Mesenchymal stem cell (in vitro differentiated cells and primary cell): ENCODE measurements around the gene NUBPL. TPM values are rescaled to one million over a fixed set of nuclear protein-coding genes. Genes with fewer than 3 reads are reported as not detected.
A peak's percentile ranks its signal among the peaks of the same experiment; 100 is the strongest.

ENCODE experiments used
- DNase-seq: peaks from one replicate; pipeline ENCODE4 v3.0.0-alpha.2; 2013
- H2AFZ ChIP-seq: one replicate; pipeline ENCODE4 v1.6.1; 2013; ENCODE audit warnings: low read depth, mild to moderate bottlenecking, control low read depth, inconsistent platforms, low read length, moderate library complexity
- H2AK5ac ChIP-seq: 2 replicates; pipeline ENCODE4 v1.6.1; 2013; ENCODE audit warnings: low read length, moderate library complexity, mild to moderate bottlenecking, inconsistent platforms; ENCODE audit not compliant: severe bottlenecking
- H2BK120ac ChIP-seq: one replicate; pipeline ENCODE4 v1.6.1; 2013; ENCODE audit warnings: low read depth, mild to moderate bottlenecking, inconsistent platforms, low read length, moderate library complexity
- H2BK12ac ChIP-seq, 2 experiments: one replicate each; pipeline ENCODE4 v1.6.1; 2013; ENCODE audit warnings: inconsistent platforms in 2 of 2, low read length in 2 of 2, mild to moderate bottlenecking in 2 of 2, moderate library complexity in 2 of 2, control low read depth in 1 of 2
- H2BK15ac ChIP-seq: one replicate; pipeline ENCODE4 v1.6.1; 2013; ENCODE audit warnings: mild to moderate bottlenecking, low read depth, inconsistent platforms; ENCODE audit not compliant: poor library complexity, severe bottlenecking
- H2BK5ac ChIP-seq: 2 replicates; pipeline ENCODE4 v1.6.1; 2013; ENCODE audit warnings: low read depth, mild to moderate bottlenecking, low read length, control low read depth, inconsistent platforms; ENCODE audit not compliant: poor library complexity, severe bottlenecking
- H3K14ac ChIP-seq, 2 experiments: one replicate each; pipeline ENCODE4 v1.6.1; 2013; ENCODE audit warnings: inconsistent platforms in 2 of 2, low read length in 2 of 2, control low read depth in 1 of 2, mild to moderate bottlenecking in 1 of 2, moderate library complexity in 1 of 2
- H3K18ac ChIP-seq, 2 experiments: one replicate each; pipeline ENCODE4 v1.6.1; 2013; ENCODE audit warnings: inconsistent platforms in 2 of 2, low read length in 2 of 2, control low read depth in 1 of 2, low read depth in 1 of 2, mild to moderate bottlenecking in 1 of 2
- H3K23ac ChIP-seq, 2 experiments: one replicate each; pipeline ENCODE4 v1.6.1; 2013; ENCODE audit warnings: inconsistent platforms in 2 of 2, low read length in 2 of 2, mild to moderate bottlenecking in 2 of 2, moderate library complexity in 2 of 2, control low read depth in 1 of 2
- H3K27ac ChIP-seq: 2 replicates; pipeline ENCODE4 v1.5.1; 2013; ENCODE audit warnings: mild to moderate bottlenecking, moderate library complexity, low read length, control low read depth, inconsistent platforms; ENCODE audit not compliant: poor library complexity, severe bottlenecking
- H3K27me3 ChIP-seq, 2 experiments: 2 replicates each; pipeline versions ENCODE4 v1.6.1 to v1.7.0; 2013; ENCODE audit warnings: low read length in 2 of 2, mild to moderate bottlenecking in 2 of 2, moderate library complexity in 2 of 2, control low read depth in 1 of 2, inconsistent platforms in 1 of 2; ENCODE audit not compliant: control insufficient read depth in 1 of 2, insufficient read depth in 1 of 2
- H3K36me3 ChIP-seq, 2 experiments: 2 replicates each; pipeline versions ENCODE4 v1.6.1 to v1.7.0; 2013; ENCODE audit warnings: low read length in 2 of 2, control low read depth in 1 of 2, inconsistent platforms in 1 of 2, low read depth in 1 of 2, mild to moderate bottlenecking in 1 of 2; ENCODE audit not compliant: insufficient read depth in 2 of 2, control insufficient read depth in 1 of 2
- H3K4ac ChIP-seq, 2 experiments: one replicate each; pipeline ENCODE4 v1.6.1; 2013; ENCODE audit warnings: inconsistent platforms in 2 of 2, low read length in 2 of 2, mild to moderate bottlenecking in 2 of 2, moderate library complexity in 2 of 2, control low read depth in 1 of 2, low read depth in 1 of 2
- H3K4me1 ChIP-seq: 2 replicates; pipeline ENCODE4 v1.6.1; 2013; ENCODE audit warnings: low read depth, low read length, control low read depth; ENCODE audit not compliant: control insufficient read depth, insufficient read depth
- H3K4me2 ChIP-seq: 2 replicates; pipeline ENCODE4 v1.6.1; 2013; ENCODE audit warnings: low read length, mild to moderate bottlenecking, inconsistent platforms; ENCODE audit not compliant: poor library complexity, severe bottlenecking
- H3K4me3 ChIP-seq, 2 experiments: 2 replicates each; pipeline versions ENCODE4 v1.5.1 to v1.7.0; 2013; ENCODE audit warnings: low read length in 2 of 2, mild to moderate bottlenecking in 2 of 2, control low read depth in 1 of 2, low read depth in 1 of 2; ENCODE audit not compliant: insufficient read depth in 1 of 2
- H3K79me1 ChIP-seq: replicated peaks from 2 replicates; pipeline ENCODE4 v1.6.1; 2013; ENCODE audit warnings: mild to moderate bottlenecking, control low read depth, low read length, inconsistent platforms; ENCODE audit not compliant: poor library complexity, severe bottlenecking
- H3K9ac ChIP-seq: 2 replicates; pipeline ENCODE4 v1.7.0; 2013; ENCODE audit warnings: mild to moderate bottlenecking, low read length, moderate library complexity
- H3K9me3 ChIP-seq: 2 replicates; pipeline ENCODE4 v1.7.0; 2013; ENCODE audit warnings: mild to moderate bottlenecking, low read length; ENCODE audit not compliant: control insufficient read depth
- H4K8ac ChIP-seq: one replicate; pipeline ENCODE4 v1.6.1; 2013; ENCODE audit warnings: inconsistent platforms, mild to moderate bottlenecking, low read length, moderate library complexity
- H4K91ac ChIP-seq: one replicate; pipeline ENCODE4 v1.6.1; 2013; ENCODE audit warnings: mild to moderate bottlenecking, low read length, inconsistent platforms
- WGBS: methylation state at CpG from one replicate; pipeline ENCODE4 v1.1.7; 2013; ENCODE audit warnings: mixed read lengths; 5-methylcytosine and 5-hydroxymethylcytosine counted together
- polyA plus RNA-seq, 2 experiments: library from polyadenylated mRNA; stranded (reverse); fragments of 200-250 nt; gene quantifications; one replicate each; pipeline ENCODE4 v1.2.3, GENCODE V29; 2013

NUBPL gene
- 8.6 TPM for polyA plus RNA-seq (2013, experiment 1 of 2)
- 8.8 TPM for polyA plus RNA-seq (2013, experiment 2 of 2)

- Histone ChIP-seq H2AK5ac (no peak within 1 kb of the TSS), H3K4me2 (peak within 1 kb of the TSS; percentile 91), H3K36me3 (no peaks in the 10 kb centered on the region), H3K9ac (peak within 1 kb of the TSS; percentile 98), H2BK15ac (peak within 1 kb of the TSS; percentile 89), H2AFZ (peak within 1 kb of the TSS; percentile 99), H3K23ac (peak within 1 kb of the TSS; percentile 46 to 51), H3K9me3 (no peaks in the 10 kb centered on the region), H3K4me3 (peak within 1 kb of the TSS; percentile 91 to 98), H3K27ac (peak within 1 kb of the TSS; percentile 33), H4K91ac (peak within 1 kb of the TSS; percentile 77), H2BK5ac (no peak within 1 kb of the TSS), H3K79me1 (peaks cover 2% of the 10 kb centered on the region), H3K14ac (peak within 1 kb of the TSS in 1 of 2 experiments; percentile 73), H4K8ac (peak within 1 kb of the TSS; percentile 98), H2BK120ac (peak within 1 kb of the TSS; percentile 49), H3K18ac (peak within 1 kb of the TSS; percentile 98), H3K4me1 (no peaks in the 10 kb centered on the region), H3K4ac (peak within 1 kb of the TSS; percentile 64 to 96), H2BK12ac (peak within 1 kb of the TSS in 1 of 2 experiments; percentile 29), H3K27me3 (peaks cover 0 to 4% of the 10 kb centered on the region in 2 experiments)
- peak; percentile 96 for DNase-seq
- WGBS, result 3% methylated on average over 33 of the region's 34 CpGs
Observed at GRCh38 chr14:31561155-31561846, at the start of gene NUBPL. Gene NUBPL (plus strand): TSS chr14:31561404. CDS start chr14:31561440, 36 bp downstream.

GRCh38 chr14:31527087-31527486 lies 34.1 kb upstream of the NUBPL start:
- Histone ChIP-seq H3K4me2 (no peak overlapping the region), H3K4me3 (no peak overlapping the region), H2BK5ac (no peak overlapping the region), H3K27ac (no peak overlapping the region), H3K18ac (no peak overlapping the region), H3K9ac (no peak overlapping the region), H4K8ac (no peak overlapping the region), H3K9me3 (no peaks in the 10 kb centered on the region), H3K4ac (no peak overlapping the region), H3K27me3 (no peaks in the 10 kb centered on the region), H4K91ac (no peak overlapping the region), H3K79me1 (no peaks in the 10 kb centered on the region), H2BK12ac (no peak overlapping the region), H3K14ac (no peak overlapping the region), H3K23ac (no peak overlapping the region), H3K36me3 (no peaks in the 10 kb centered on the region), H2AK5ac (no peak overlapping the region), H2AFZ (no peak overlapping the region), H2BK15ac (no peak overlapping the region), H2BK120ac (no peak overlapping the region), H3K4me1 (no peaks in the 10 kb centered on the region)
- WGBS, result 93% methylated on average over 33 of the region's 33 CpGs
- no peak for DNase-seq

- H3K4me1 ChIP-seq, result no peaks in the 10 kb centered on the region
- no peaks in the 10 kb centered on the region for H3K9me3 ChIP-seq
- 100% methylated on average over 1 of the region's 8 CpGs for WGBS
- no peak overlapping the region for H3K4me3 ChIP-seq
- H3K27ac ChIP-seq, result no peak overlapping the region
- H2BK5ac ChIP-seq, result no peak overlapping the region
- no peaks in the 10 kb centered on the region for H3K36me3 ChIP-seq
- no peaks in the 10 kb centered on the region for H3K79me1 ChIP-seq
- no peak overlapping the region for H3K18ac ChIP-seq
- no peak overlapping the region for H3K4ac ChIP-seq
- no peak overlapping the region for H3K14ac ChIP-seq
- DNase-seq, result no peak
- no peak overlapping the region for H4K8ac ChIP-seq
- H2BK12ac ChIP-seq, result no peak overlapping the region
- no peak overlapping the region for H2AK5ac ChIP-seq
- no peak overlapping the region for H3K23ac ChIP-seq
- no peak overlapping the region for H4K91ac ChIP-seq
- H3K4me2 ChIP-seq, result no peak overlapping the region
- no peak overlapping the region for H2BK120ac ChIP-seq
- no peak overlapping the region for H3K9ac ChIP-seq
- H3K27me3 ChIP-seq, result no peaks in the 10 kb centered on the region
- H2AFZ ChIP-seq, result no peak overlapping the region
- H2BK15ac ChIP-seq, result no peak overlapping the region
Observed at GRCh38 chr14:31527546-31527945, 33.7 kb upstream of the NUBPL start.

GRCh38 chr14:31529053-31529452 lies 32.2 kb upstream of the NUBPL start:
- H3K4me1 ChIP-seq, result no peaks in the 10 kb centered on the region
- 57% methylated on average over 1 of the region's 1 CpG for WGBS
- no peak overlapping the region for H2BK120ac ChIP-seq
- peak; percentile 41 for DNase-seq
- H3K4me2 ChIP-seq, result no peak overlapping the region
- no peak overlapping the region for H3K4me3 ChIP-seq
- no peak overlapping the region for H3K27ac ChIP-seq
- H2AK5ac ChIP-seq, result no peak overlapping the region
- H2BK12ac ChIP-seq, result no peak overlapping the region
- H2BK15ac ChIP-seq, result no peak overlapping the region
- no peak overlapping the region for H4K91ac ChIP-seq
- H3K4ac ChIP-seq, result no peak overlapping the region
- no peaks in the 10 kb centered on the region for H3K36me3 ChIP-seq
- H3K14ac ChIP-seq, result no peak overlapping the region
- H3K79me1 ChIP-seq, result no peaks in the 10 kb centered on the region
- H4K8ac ChIP-seq, result no peak overlapping the region
- no peak overlapping the region for H2BK5ac ChIP-seq
- no peaks in the 10 kb centered on the region for H3K9me3 ChIP-seq
- no peak overlapping the region for H3K9ac ChIP-seq
- no peak overlapping the region for H3K23ac ChIP-seq
- no peak overlapping the region for H3K18ac ChIP-seq
- no peak overlapping the region for H2AFZ ChIP-seq
- no peaks in the 10 kb centered on the region for H3K27me3 ChIP-seq
